ENCODE data around the gene MEPCE. TPM values are rescaled to one million over a fixed set of nuclear protein-coding genes. Genes with fewer than 3 reads are reported as not detected.

MEPCE gene
- total and polyA plus RNA-seq, 9 of the 15 experiments (the other 6 are each of a cell fraction or from before 2014, with no cell fraction given) = 10.9 to 76.3 (median 44.1) TPM

DNA sequence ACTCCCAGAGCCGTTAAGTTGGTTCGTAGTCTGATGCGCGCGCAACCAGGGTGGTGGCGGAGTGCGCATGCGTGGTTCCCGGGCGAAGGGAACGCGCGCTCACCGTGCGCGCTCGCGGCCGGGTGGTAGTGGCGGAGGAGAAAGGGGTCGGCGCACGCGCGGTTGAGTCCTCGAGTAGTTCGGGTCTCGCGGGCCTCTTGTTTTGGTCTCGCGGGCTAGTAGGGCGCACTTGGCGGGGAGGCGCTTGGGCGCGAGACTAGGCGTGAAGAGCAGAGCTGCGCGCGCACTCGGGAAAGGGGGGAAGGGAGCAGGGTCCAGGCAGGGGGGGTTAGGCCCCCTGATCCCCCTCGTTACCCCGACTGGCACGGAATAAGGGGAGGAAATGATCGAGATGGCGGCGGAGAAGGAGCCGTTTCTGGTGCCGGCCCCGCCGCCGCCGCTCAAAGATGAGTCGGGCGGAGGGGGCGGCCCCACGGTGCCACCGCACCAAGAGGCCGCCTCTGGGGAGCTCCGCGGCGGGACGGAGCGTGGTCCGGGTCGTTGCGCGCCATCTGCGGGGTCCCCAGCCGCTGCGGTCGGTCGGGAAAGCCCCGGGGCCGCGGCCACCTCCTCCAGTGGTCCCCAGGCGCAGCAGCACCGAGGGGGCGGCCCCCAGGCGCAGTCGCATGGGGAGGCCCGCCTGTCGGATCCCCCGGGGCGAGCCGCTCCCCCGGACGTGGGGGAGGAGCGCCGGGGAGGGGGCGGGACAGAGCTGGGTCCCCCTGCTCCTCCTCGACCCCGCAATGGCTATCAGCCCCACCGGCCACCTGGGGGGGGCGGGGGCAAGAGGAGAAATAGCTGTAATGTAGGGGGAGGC lies at the start of gene MEPCE (continued):
- TF ChIP-seq, protein P1, sequence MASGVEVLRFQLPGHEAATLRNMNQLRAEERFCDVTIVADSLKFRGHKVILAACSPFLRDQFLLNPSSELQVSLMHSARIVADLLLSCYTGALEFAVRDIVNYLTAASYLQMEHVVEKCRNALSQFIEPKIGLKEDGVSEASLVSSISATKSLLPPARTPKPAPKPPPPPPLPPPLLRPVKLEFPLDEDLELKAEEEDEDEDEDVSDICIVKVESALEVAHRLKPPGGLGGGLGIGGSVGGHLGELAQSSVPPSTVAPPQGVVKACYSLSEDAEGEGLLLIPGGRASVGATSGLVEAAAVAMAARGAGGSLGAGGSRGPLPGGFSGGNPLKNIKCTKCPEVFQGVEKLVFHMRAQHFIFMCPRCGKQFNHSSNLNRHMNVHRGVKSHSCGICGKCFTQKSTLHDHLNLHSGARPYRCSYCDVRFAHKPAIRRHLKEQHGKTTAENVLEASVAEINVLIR (CRISPR knock-in tag; IDR thresholded peaks at IDR 0.05) = no peak
- TF ChIP-seq TBL1XR1 (IDR thresholded peaks at IDR 0.05; ENCODE audit: low read length in 2 of 2) (no peak), TAF15 (IDR thresholded peaks at IDR 0.05; ENCODE audit: low read depth, low read length) (no peak), ESRRA (IDR thresholded peaks at IDR 0.05; ENCODE audit: borderline replicate concordance, low read depth) (peak; percentile 17; the same call in 1 of the 2 replicates), TEAD1 (CRISPR knock-in tag; IDR thresholded peaks at IDR 0.05) (peak; percentile 16 to 71; a peak in 2 of 4 replicates), RBM34 (IDR thresholded peaks at IDR 0.05; ENCODE audit: borderline replicate concordance, insufficient read depth, low read length) (no peak), ZNF24 (IDR thresholded peaks at IDR 0.05) (no peak), TAL1 (IDR thresholded peaks at IDR 0.05) (no peak), ARID2 (IDR thresholded peaks at IDR 0.05) (no peak), SRSF3 (IDR thresholded peaks at IDR 0.05; ENCODE audit: insufficient read depth, low read length) (peak; percentile 91; the same call in 1 of the 2 replicates), HDAC2 (IDR thresholded peaks at IDR 0.05) (no peak), GATAD2A (IDR thresholded peaks at IDR 0.05) (peak; percentile 29; the same call in 1 of the 2 replicates), ZNF507 (tag; conservative IDR thresholded peaks at IDR 0.05) (no peak), TARDBP (IDR thresholded peaks at IDR 0.05) (no peak), SIN3B (IDR thresholded peaks at IDR 0.05; ENCODE audit: low read depth) (no peak), ZNF586 (CRISPR knock-in tag; conservative IDR thresholded peaks at IDR 0.05) (no peak), LARP7 (IDR thresholded peaks at IDR 0.05) (no peak)
- TF ChIP-seq, protein P2, sequence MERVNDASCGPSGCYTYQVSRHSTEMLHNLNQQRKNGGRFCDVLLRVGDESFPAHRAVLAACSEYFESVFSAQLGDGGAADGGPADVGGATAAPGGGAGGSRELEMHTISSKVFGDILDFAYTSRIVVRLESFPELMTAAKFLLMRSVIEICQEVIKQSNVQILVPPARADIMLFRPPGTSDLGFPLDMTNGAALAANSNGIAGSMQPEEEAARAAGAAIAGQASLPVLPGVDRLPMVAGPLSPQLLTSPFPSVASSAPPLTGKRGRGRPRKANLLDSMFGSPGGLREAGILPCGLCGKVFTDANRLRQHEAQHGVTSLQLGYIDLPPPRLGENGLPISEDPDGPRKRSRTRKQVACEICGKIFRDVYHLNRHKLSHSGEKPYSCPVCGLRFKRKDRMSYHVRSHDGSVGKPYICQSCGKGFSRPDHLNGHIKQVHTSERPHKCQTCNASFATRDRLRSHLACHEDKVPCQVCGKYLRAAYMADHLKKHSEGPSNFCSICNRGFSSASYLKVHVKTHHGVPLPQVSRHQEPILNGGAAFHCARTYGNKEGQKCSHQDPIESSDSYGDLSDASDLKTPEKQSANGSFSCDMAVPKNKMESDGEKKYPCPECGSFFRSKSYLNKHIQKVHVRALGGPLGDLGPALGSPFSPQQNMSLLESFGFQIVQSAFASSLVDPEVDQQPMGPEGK (CRISPR knock-in tag; IDR thresholded peaks at IDR 0.05; ENCODE audit: borderline replicate concordance) = no peak
- TF ChIP-seq, protein P3, sequence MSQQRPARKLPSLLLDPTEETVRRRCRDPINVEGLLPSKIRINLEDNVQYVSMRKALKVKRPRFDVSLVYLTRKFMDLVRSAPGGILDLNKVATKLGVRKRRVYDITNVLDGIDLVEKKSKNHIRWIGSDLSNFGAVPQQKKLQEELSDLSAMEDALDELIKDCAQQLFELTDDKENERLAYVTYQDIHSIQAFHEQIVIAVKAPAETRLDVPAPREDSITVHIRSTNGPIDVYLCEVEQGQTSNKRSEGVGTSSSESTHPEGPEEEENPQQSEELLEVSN (IDR thresholded peaks at IDR 0.05; ENCODE audit: borderline replicate concordance in 1 of 2, extremely low read depth in 1 of 2, insufficient read depth in 1 of 2, insufficient read length in 1 of 2, low read depth in 1 of 2, low read length in 1 of 2, poor library complexity in 1 of 2, severe bottlenecking in 1 of 2) = peak; percentile 3 to 73
- TF ChIP-seq, protein P4, sequence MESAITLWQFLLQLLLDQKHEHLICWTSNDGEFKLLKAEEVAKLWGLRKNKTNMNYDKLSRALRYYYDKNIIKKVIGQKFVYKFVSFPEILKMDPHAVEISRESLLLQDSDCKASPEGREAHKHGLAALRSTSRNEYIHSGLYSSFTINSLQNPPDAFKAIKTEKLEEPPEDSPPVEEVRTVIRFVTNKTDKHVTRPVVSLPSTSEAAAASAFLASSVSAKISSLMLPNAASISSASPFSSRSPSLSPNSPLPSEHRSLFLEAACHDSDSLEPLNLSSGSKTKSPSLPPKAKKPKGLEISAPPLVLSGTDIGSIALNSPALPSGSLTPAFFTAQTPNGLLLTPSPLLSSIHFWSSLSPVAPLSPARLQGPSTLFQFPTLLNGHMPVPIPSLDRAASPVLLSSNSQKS (CRISPR knock-in tag; IDR thresholded peaks at IDR 0.05) = no peak
- TF ChIP-seq, protein P5, sequence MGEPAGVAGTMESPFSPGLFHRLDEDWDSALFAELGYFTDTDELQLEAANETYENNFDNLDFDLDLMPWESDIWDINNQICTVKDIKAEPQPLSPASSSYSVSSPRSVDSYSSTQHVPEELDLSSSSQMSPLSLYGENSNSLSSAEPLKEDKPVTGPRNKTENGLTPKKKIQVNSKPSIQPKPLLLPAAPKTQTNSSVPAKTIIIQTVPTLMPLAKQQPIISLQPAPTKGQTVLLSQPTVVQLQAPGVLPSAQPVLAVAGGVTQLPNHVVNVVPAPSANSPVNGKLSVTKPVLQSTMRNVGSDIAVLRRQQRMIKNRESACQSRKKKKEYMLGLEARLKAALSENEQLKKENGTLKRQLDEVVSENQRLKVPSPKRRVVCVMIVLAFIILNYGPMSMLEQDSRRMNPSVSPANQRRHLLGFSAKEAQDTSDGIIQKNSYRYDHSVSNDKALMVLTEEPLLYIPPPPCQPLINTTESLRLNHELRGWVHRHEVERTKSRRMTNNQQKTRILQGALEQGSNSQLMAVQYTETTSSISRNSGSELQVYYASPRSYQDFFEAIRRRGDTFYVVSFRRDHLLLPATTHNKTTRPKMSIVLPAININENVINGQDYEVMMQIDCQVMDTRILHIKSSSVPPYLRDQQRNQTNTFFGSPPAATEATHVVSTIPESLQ (CRISPR knock-in tag; IDR thresholded peaks at IDR 0.05) = 0 out of 2 replicates have a peak, but pooled peaks have one; percentile 41
